Measurements from ENCODE around the gene LONP1.

LONP1 gene

DNA sequence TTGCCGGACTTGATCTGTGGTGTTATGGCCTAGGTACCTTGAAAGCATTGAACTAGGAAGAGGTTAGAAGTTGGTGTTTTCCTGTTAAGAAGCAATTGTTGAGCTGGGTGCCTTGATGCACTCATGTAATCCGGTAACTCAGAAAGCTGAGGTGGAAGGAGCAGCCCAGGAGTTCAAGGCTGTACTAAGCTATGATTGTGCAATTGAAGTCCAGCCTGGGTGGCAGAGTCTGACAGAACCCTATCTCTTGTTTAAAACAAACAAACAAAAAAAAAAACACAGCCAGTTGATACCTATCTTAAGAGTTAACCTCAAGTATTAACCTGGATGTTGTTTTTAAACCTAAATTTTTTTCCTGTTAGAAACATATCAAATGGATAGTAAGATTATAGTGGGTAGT lies 77.7 kb downstream of the LONP1 start:
- H3K4me3 ChIP-seq (ENCODE audit: low read depth, low read length) = no peak overlapping the region
- TF ChIP-seq, protein P1, sequence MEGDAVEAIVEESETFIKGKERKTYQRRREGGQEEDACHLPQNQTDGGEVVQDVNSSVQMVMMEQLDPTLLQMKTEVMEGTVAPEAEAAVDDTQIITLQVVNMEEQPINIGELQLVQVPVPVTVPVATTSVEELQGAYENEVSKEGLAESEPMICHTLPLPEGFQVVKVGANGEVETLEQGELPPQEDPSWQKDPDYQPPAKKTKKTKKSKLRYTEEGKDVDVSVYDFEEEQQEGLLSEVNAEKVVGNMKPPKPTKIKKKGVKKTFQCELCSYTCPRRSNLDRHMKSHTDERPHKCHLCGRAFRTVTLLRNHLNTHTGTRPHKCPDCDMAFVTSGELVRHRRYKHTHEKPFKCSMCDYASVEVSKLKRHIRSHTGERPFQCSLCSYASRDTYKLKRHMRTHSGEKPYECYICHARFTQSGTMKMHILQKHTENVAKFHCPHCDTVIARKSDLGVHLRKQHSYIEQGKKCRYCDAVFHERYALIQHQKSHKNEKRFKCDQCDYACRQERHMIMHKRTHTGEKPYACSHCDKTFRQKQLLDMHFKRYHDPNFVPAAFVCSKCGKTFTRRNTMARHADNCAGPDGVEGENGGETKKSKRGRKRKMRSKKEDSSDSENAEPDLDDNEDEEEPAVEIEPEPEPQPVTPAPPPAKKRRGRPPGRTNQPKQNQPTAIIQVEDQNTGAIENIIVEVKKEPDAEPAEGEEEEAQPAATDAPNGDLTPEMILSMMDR (IDR thresholded peaks at IDR 0.05; ENCODE audit: borderline replicate concordance, insufficient read depth, low read depth, low read length) = no peak

Data from GM12875 (cell line).